Activated B cell treated with CpG ODN at 0.5 μM for 24 hours (primary cell): Measurements from ENCODE around the gene LRIG2. TPM values are rescaled to one million over a fixed set of nuclear protein-coding genes. Genes with fewer than 3 reads are reported as not detected.
A peak's percentile ranks its signal among the peaks of the same experiment; 100 is the strongest.

ENCODE experiments used
- ATAC-seq: fragments of 200-7000 bp; cut with Tn5 transposase; one replicate; pipeline ENCODE4 v1.10.0; 2021; ENCODE audit warnings: low read depth, mild to moderate bottlenecking, moderate library complexity
- CTCF ChIA-PET: fragments of 350-600 bp; sonication (Branson Sonifier 250); formaldehyde crosslinking; loops from one replicate; lab custom pipeline; 2021; ENCODE audit warnings: antibody characterized with exemption; lab: Charles Lee
- POLR2A ChIA-PET: fragments of 350-600 bp; sonication (Branson Sonifier 250); formaldehyde crosslinking; loops from one replicate; lab custom pipeline; 2021; ENCODE audit warnings: antibody characterized with exemption; lab: Charles Lee
- DNase-seq: peaks from one replicate; pipeline ENCODE4 v3.0.0; 2022
- H3K27ac Mint-ChIP-seq: one replicate; pipeline ENCODE4 v1.8.0; 2020; ENCODE audit warnings: mixed read lengths
- H3K27me3 Mint-ChIP-seq: one replicate; pipeline ENCODE4 v1.8.0; 2021; ENCODE audit warnings: mixed read lengths
- H3K36me3 Mint-ChIP-seq: one replicate; pipeline ENCODE4 v1.8.0; 2021; ENCODE audit warnings: low read depth, mixed read lengths
- H3K4me1 Mint-ChIP-seq: one replicate; pipeline ENCODE4 v1.8.0; 2021; ENCODE audit warnings: mixed read lengths
- H3K4me3 Mint-ChIP-seq: one replicate; pipeline ENCODE4 v1.8.0; 2020; ENCODE audit warnings: mild to moderate bottlenecking, mixed read lengths
- H3K9me3 Mint-ChIP-seq: one replicate; pipeline ENCODE4 v1.8.0; 2020; ENCODE audit warnings: mixed read lengths
- CTCF ChIP-seq: fragments of 200-600 bp; IDR thresholded peaks from one replicate; pipeline ENCODE4 v1.8.0; 2022; ENCODE audit warnings: antibody characterized with exemption, mild to moderate bottlenecking
- intact Hi-C: fragments of 100-400 bp; cut with micrococcal nuclease; formaldehyde crosslinking; loops from one replicate; pipeline ENCODE4 v1.15.1; 2024
- total RNA-seq: library from RNA; stranded (reverse); gene quantifications from 2 replicates; pipeline ENCODE4 v1.2.3, GENCODE V29; 2022

Gene LRIG2
- total RNA-seq, 1 donor from 2014 or later, result 30.7 TPM

DNA sequence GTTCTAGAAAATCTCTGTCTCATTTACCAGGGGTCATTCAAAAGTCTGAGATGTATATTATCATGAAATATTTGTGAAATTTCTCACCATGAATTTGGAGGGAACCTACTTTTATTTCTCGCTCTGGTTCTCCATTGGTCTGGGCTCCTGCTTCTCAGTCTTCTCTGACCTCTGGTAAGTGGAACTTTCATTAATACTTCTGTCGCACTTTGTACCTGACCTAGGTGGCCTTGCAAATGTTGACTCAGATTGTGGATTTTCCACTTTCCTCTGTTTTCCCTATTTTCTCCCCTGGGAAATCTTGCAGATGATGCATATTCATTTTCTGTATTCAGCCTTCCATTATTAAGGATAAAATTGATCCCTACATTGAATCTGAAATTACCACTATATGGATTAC lies 53.2 kb downstream of the LRIG2 start:
- H3K4me1 Mint-ChIP-seq, result peaks cover 16% of the 10 kb centered on the region
- H3K27ac Mint-ChIP-seq, result no peak overlapping the region
- no peak overlapping the region for H3K4me3 Mint-ChIP-seq
- ATAC-seq (no peak), DNase-seq (no peak)
- no peak for TF ChIP-seq CTCF
- POLR2A ChIA-PET, result no interaction called here
- intact Hi-C loops, result no loop called here
- CTCF ChIA-PET, result no interaction called here
- H3K27me3 Mint-ChIP-seq, result no peaks in the 10 kb centered on the region
- H3K9me3 Mint-ChIP-seq, result no peaks in the 10 kb centered on the region
- peaks cover 65% of the 10 kb centered on the region for H3K36me3 Mint-ChIP-seq

DNA sequence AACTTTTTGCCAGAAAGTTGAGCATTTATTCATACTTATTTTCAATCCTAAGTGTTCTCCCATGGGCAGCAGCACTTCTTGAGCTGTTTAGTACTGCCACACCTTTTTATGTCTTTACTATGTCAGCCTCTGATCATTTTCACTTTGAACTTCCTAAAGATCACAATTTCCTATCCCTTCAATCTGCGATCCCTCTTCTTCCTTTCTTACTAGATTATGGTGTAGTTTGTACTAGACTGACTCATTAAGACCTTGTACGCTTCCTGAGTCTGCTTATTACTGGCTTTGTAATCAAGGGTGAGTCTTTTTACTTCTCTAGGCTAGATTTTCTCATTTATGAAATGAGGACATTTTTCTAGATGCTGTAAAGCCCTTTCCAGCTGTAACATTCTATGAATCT lies 55.1 kb downstream of the LRIG2 start:
- ChIA-PET POLR2A (no interaction called here), CTCF (no interaction called here)
- no peaks in the 10 kb centered on the region for H3K27me3 Mint-ChIP-seq
- no peaks in the 10 kb centered on the region for H3K9me3 Mint-ChIP-seq
- no peak for TF ChIP-seq CTCF
- DNase-seq, result no peak
- peaks cover 23% of the 10 kb centered on the region for H3K4me1 Mint-ChIP-seq
- H3K27ac Mint-ChIP-seq, result no peak overlapping the region
- intact Hi-C loops, result no loop called here
- H3K36me3 Mint-ChIP-seq, result peaks cover 50% of the 10 kb centered on the region
- no peak for ATAC-seq
- no peak overlapping the region for H3K4me3 Mint-ChIP-seq

GRCh38 chr1:113129529-113130185 lies 56.7 kb downstream of the LRIG2 start:
- no peaks in the 10 kb centered on the region for H3K9me3 Mint-ChIP-seq
- H3K4me1 Mint-ChIP-seq, result peaks cover 24% of the 10 kb centered on the region
- H3K36me3 Mint-ChIP-seq, result peaks cover 37% of the 10 kb centered on the region
- POLR2A ChIA-PET, result no interaction called here
- CTCF ChIA-PET, result interaction anchor here (1.3 kb wide), 1 partner anchor 10 kb away, joined by 3 read pairs; no protein-coding TSS in a partner anchor
- H3K27me3 Mint-ChIP-seq, result no peaks in the 10 kb centered on the region
- no peak for TF ChIP-seq CTCF
- H3K4me3 Mint-ChIP-seq, result no peak overlapping the region
- DNase-seq, result no peak
- intact Hi-C loops, result no loop called here
- peak overlapping the region; percentile 71 for H3K27ac Mint-ChIP-seq
- ATAC-seq, result peak; percentile 21

DNA sequence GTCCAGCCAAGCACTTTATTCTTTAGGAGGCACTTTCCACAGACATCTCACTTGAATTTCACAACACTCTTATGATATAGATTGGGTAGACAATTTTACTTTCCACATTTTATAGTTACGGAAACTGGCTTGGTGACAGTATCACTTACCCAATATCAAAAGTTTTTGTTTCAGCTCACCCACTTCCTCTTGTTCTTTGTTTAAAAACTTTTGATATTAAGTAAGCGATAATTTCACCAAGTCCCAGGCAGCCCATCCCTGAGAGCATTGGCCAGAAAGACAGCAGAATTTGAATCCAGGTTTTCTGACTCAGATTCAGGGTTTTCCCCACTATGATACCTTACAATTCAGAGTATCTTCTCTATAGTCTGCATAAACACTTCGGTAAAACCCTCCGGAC lies 60.0 kb downstream of the LRIG2 start:
- H3K4me1 Mint-ChIP-seq, result peaks cover 24% of the 10 kb centered on the region
- intact Hi-C loops, result no loop called here
- CTCF ChIA-PET, result no interaction called here
- no peaks in the 10 kb centered on the region for H3K9me3 Mint-ChIP-seq
- peak; percentile 56 for ATAC-seq
- no peaks in the 10 kb centered on the region for H3K27me3 Mint-ChIP-seq
- peak overlapping the region; percentile 30 for H3K27ac Mint-ChIP-seq
- H3K36me3 Mint-ChIP-seq, result peaks cover 13% of the 10 kb centered on the region
- DNase-seq, result no peak
- H3K4me3 Mint-ChIP-seq, result no peak overlapping the region
- POLR2A ChIA-PET, result no interaction called here
- TF ChIP-seq CTCF, result no peak

GRCh38 chr1:113133759-113134158 lies 60.8 kb downstream of the LRIG2 start:
- no peaks in the 10 kb centered on the region for H3K9me3 Mint-ChIP-seq
- no peak overlapping the region for H3K27ac Mint-ChIP-seq
- POLR2A ChIA-PET, result no interaction called here
- ATAC-seq (no peak), DNase-seq (no peak)
- peaks cover 10% of the 10 kb centered on the region for H3K36me3 Mint-ChIP-seq
- no peak overlapping the region for H3K4me3 Mint-ChIP-seq
- peaks cover 24% of the 10 kb centered on the region for H3K4me1 Mint-ChIP-seq
- TF ChIP-seq CTCF, result no peak
- intact Hi-C loops, result no loop called here
- H3K27me3 Mint-ChIP-seq, result no peaks in the 10 kb centered on the region
- CTCF ChIA-PET, result no interaction called here
